Measurements from ENCODE around the gene MFAP3. TPM values are rescaled to one million over a fixed set of nuclear protein-coding genes. Genes with fewer than 3 reads are reported as not detected.

Gene MFAP3
- total and polyA plus RNA-seq, 10 of the 15 experiments (the other 5 are each of a cell fraction or from before 2014, with no cell fraction given), result 2.5 to 22.9 (median 13.4) TPM

DNA sequence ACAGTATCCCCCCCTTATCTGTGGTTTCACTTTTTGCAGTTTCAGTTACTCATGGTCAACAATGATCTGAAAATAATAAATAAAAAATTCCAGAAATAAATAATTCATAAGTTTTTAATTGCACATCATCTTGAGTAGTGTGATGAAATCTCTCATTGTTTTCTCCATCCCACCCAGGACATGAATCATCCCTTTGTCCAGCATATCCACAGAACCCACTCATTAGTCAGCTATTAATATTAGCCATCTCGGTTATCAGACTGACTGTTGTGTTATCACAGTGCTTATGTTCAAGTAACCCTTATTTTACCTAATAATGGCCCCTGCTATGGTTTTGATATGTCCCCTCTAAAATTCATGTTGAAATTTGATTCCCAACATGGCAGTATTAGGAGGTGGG, 40.8 kb upstream of the MFAP3 start (continued):
- TF ChIP-seq POLR2AphosphoS2 (IDR thresholded peaks at IDR 0.05; ENCODE audit: low read depth, low read length) (no peak), NBN (IDR thresholded peaks at IDR 0.05) (no peak), ZZZ3 (IDR thresholded peaks at IDR 0.05; ENCODE audit: control insufficient read depth, insufficient read length, low read depth) (no peak), RCOR1 (conservative IDR thresholded peaks at IDR 0.05; ENCODE audit: low read depth, low read length) (no peak), SMARCA5 (IDR thresholded peaks at IDR 0.05) (no peak)

GRCh38 chr5:153998768-153999167, 40.0 kb upstream of the MFAP3 start:
- ChIA-PET SMC1A (ENCODE audit: uncharacterized antibody, unreplicated experiment) (no interaction called here), CTCF (interaction anchor here (0.9 kb wide), 1 partner anchor 73 kb away, joined by 3 read pairs; no protein-coding TSS in a partner anchor)

More at GRCh38 chr5:153998768-153999167, 40.0 kb upstream of the MFAP3 start:
- H3K4me3 ChIP-seq, result no peak overlapping the region
- intact Hi-C loops (cut with micrococcal nuclease; ENCODE audit: unreplicated experiment), result no loop called here
- H3K27ac ChIP-seq (ENCODE audit: control insufficient read depth, insufficient read depth), result no peak overlapping the region
- DNase-seq (ENCODE audit: low read depth, low spot score), result no peak
- no TSS peak for BruUV-seq (replicated peaks)
- in situ Hi-C loops (cut with MboI), result no loop called here
- no peak for ATAC-seq
- TF ChIP-seq IKZF1 (conservative IDR thresholded peaks at IDR 0.05) (no peak), WRNIP1 (IDR thresholded peaks at IDR 0.05; ENCODE audit: borderline replicate concordance, low read depth, low read length) (no peak), YY1 (IDR thresholded peaks at IDR 0.05; ENCODE audit: low read depth, low read length) (no peak), NFYA (IDR thresholded peaks at IDR 0.05; ENCODE audit: borderline replicate concordance, low read depth, low read length) (no peak), MEF2B (IDR thresholded peaks at IDR 0.05; ENCODE audit: partially characterized antibody, poor library complexity, severe bottlenecking) (no peak), PAX5 (IDR thresholded peaks at IDR 0.05; ENCODE audit: borderline replicate concordance, low read depth, low read length) (no peak), SREBF1 (IDR thresholded peaks at IDR 0.05; ENCODE audit: low read length) (no peak), BCL3 (IDR thresholded peaks at IDR 0.05; ENCODE audit: borderline replicate concordance, insufficient read depth, low read depth, low read length, poor library complexity, severe bottlenecking) (no peak), PML (IDR thresholded peaks at IDR 0.05; ENCODE audit: low read length) (no peak), NFIC (IDR thresholded peaks at IDR 0.05; ENCODE audit: low read depth, low read length) (no peak), RAD21 (IDR thresholded peaks at IDR 0.05; ENCODE audit: insufficient read depth, low read depth, low read length) (no peak), SREBF2 (IDR thresholded peaks at IDR 0.05; ENCODE audit: low read length) (no peak), TCF12 (IDR thresholded peaks at IDR 0.05; ENCODE audit: low read depth, low read length) (no peak), RAD51 (IDR thresholded peaks at IDR 0.05) (no peak), NR2F1 (conservative IDR thresholded peaks at IDR 0.05) (no peak), JUNB (IDR thresholded peaks at IDR 0.05) (no peak)
- TF ChIP-seq, protein P1, sequence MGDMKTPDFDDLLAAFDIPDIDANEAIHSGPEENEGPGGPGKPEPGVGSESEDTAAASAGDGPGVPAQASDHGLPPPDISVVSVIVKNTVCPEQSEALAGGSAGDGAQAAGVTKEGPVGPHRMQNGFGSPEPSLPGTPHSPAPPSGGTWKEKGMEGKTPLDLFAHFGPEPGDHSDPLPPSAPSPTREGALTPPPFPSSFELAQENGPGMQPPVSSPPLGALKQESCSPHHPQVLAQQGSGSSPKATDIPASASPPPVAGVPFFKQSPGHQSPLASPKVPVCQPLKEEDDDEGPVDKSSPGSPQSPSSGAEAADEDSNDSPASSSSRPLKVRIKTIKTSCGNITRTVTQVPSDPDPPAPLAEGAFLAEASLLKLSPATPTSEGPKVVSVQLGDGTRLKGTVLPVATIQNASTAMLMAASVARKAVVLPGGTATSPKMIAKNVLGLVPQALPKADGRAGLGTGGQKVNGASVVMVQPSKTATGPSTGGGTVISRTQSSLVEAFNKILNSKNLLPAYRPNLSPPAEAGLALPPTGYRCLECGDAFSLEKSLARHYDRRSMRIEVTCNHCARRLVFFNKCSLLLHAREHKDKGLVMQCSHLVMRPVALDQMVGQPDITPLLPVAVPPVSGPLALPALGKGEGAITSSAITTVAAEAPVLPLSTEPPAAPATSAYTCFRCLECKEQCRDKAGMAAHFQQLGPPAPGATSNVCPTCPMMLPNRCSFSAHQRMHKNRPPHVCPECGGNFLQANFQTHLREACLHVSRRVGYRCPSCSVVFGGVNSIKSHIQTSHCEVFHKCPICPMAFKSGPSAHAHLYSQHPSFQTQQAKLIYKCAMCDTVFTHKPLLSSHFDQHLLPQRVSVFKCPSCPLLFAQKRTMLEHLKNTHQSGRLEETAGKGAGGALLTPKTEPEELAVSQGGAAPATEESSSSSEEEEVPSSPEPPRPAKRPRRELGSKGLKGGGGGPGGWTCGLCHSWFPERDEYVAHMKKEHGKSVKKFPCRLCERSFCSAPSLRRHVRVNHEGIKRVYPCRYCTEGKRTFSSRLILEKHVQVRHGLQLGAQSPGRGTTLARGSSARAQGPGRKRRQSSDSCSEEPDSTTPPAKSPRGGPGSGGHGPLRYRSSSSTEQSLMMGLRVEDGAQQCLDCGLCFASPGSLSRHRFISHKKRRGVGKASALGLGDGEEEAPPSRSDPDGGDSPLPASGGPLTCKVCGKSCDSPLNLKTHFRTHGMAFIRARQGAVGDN (IDR thresholded peaks at IDR 0.05), result no peak
- H3K4me2 ChIP-seq (ENCODE audit: control insufficient read depth, insufficient read depth), result no peak overlapping the region
- H3K27me3 ChIP-seq (replicated peaks in 1 of 2; ENCODE audit: control insufficient read depth in 2 of 2, insufficient read depth in 2 of 2, low read length in 1 of 2), result no peaks in the 10 kb centered on the region
- H4K20me1 ChIP-seq (ENCODE audit: control insufficient read depth, insufficient read depth), result no peaks in the 10 kb centered on the region
- FAIRE-seq, result no peak
- no peaks in the 10 kb centered on the region for H3K4me1 ChIP-seq (ENCODE audit: control insufficient read depth, insufficient read depth, low read length)
- H3K36me3 ChIP-seq (ENCODE audit: control insufficient read depth in 2 of 2, insufficient read depth in 2 of 2, low read length in 1 of 2), result peaks cover 0 to 4% of the 10 kb centered on the region in 2 experiments; a peak in 1 of 4 replicates
- H3K79me2 ChIP-seq (ENCODE audit: control insufficient read depth, insufficient read depth, low read length), result no peaks in the 10 kb centered on the region
- no peak overlapping the region for H3K9ac ChIP-seq (ENCODE audit: control insufficient read depth, insufficient read depth, low read length)
- 100% methylated on average over 1 of the region's 1 CpG for WGBS (ENCODE audit: insufficient coverage, insufficient replicate concordance, low lambda C conversion rate, missing lambda C conversion rate)
- H2AFZ ChIP-seq (ENCODE audit: control insufficient read depth, low read depth, low read length), result no peak overlapping the region
- no peaks in the 10 kb centered on the region for H3K9me3 ChIP-seq (replicated peaks; ENCODE audit: control insufficient read depth, insufficient read depth, low read length)
- RAD21 ChIA-PET (ENCODE audit: unreplicated experiment), result interaction anchor here (0.7 kb wide), 1 partner anchor 239 kb away, joined by 3 read pairs; no protein-coding TSS in a partner anchor
- POLR2A ChIA-PET, result no interaction called here

Measured in GM12878 (cell line).